Measurements from ENCODE around the gene BRINP3.

The BRINP3 gene

DNA sequence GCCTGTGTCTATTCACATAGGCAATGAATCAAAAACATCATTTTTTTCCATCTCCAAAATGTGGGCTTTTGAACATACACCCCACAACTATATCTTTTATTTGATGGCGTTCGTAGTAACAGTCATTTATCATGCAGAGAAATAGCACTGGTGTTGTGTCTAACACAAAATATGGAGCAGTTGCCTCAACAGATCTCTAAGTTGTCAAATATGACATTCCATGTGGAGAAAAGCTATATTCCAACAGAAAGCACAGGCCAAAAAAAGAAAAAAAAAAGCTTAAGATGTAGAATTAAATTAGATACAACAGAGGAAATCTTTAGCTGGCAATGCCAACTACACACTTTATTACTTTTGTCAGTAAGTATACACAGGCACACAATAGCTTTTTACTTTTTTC is 411.7 kb downstream of the BRINP3 start:
- no peaks in the 10 kb centered on the region for H3K27me3 ChIP-seq (ENCODE audit: control insufficient read depth, insufficient read depth, low read length)

DNA sequence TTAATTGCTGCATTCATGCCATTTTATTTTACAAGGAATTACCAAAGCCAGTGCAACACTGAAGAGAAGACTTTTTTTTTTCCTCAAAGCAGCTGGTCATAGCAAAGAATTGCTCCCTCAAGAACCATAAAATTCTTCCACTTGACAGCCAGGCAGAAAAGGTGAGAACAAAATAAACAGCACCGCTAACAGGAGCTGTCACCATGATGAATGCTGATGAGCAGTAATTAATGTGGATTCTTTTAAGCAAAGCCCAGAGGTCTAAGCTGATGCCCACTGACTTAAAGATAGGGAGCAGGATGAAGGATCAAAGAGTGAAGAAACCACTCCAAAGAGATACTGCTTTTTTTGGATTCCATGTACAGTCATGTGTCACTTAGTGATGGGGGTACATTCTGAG is 428.4 kb downstream of the BRINP3 start:
- Histone ChIP-seq H3K36me3 (ENCODE audit: control insufficient read depth, insufficient read depth, low read length) (no peaks in the 10 kb centered on the region), H3K27ac (ENCODE audit: low read depth, low read length) (no peak overlapping the region), H3K27me3 (ENCODE audit: control insufficient read depth, insufficient read depth, low read length) (no peaks in the 10 kb centered on the region), H3K9me3 (ENCODE audit: control insufficient read depth, insufficient read depth, low read depth, low read length) (no peaks in the 10 kb centered on the region), H3K9ac (ENCODE audit: low read length) (no peak overlapping the region), H3K4me3 (ENCODE audit: low read depth, low read length) (no peak overlapping the region), H3K4me1 (ENCODE audit: control insufficient read depth, insufficient read depth, low read length) (no peaks in the 10 kb centered on the region)

More for the DNA sequence above, 411.7 kb downstream of the BRINP3 start:
- H3K4me3 ChIP-seq (ENCODE audit: low read depth, low read length), result no peak overlapping the region
- no peaks in the 10 kb centered on the region for H3K9me3 ChIP-seq (ENCODE audit: control insufficient read depth, insufficient read depth, low read depth, low read length)
- H3K27ac ChIP-seq (ENCODE audit: low read depth, low read length), result no peak overlapping the region
- no peaks in the 10 kb centered on the region for H3K4me1 ChIP-seq (ENCODE audit: control insufficient read depth, insufficient read depth, low read length)
- H3K36me3 ChIP-seq (ENCODE audit: control insufficient read depth, insufficient read depth, low read length), result no peaks in the 10 kb centered on the region
- H3K9ac ChIP-seq (ENCODE audit: low read length), result no peak overlapping the region

All from HUES6 (cell line).